SK-MEL-5 (cell line): ENCODE data around the gene MTARC1. TPM values are rescaled to one million over a fixed set of nuclear protein-coding genes. Genes with fewer than 3 reads are reported as not detected.

Experiments used
- DNase-seq: peaks from one replicate; pipeline ENCODE4 v3.0.0-alpha.2; 2016; ENCODE audit warnings: low read depth, low spot score
- in situ Hi-C: cut with HindIII; loops from 2 replicates; pipeline ENCODE4 v1.10.0; 2016; ENCODE audit warnings: low sequenced_read_pairs, high pct_unique_total_duplicates, low pct_unique_long_range_greater_than_20kb
- total RNA-seq: library from RNA; depleted of rRNA; stranded (reverse); fragments of >200 nt; shearing (Covaris generic); gene quantifications from 2 replicates; pipeline ENCODE4 v1.2.3, GENCODE V29; 2014

The MTARC1 gene
- total RNA-seq, 1 experiment from 2014 or later = 1.6 TPM

DNA sequence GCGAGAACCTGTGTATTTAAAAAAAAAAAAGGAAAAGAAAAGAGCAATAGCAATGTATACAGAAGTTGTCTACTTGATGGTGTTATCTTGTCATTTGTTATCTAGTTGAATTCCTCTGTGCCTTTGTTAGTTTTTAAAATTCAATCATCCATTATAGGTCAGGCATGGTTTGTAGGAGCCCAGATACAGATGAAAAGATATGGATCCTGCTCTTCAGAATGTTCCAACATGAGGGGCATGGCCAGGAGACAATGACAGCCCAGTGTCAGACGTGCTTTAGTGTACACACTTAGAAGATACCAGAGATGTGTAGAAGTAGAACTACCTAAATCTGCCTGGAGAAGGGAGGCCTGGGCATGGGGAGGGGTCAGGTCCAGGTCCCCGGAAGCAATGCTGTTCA lies 22.0 kb upstream of the MTARC1 start:
- in situ Hi-C loops = no loop called here
- no peak for DNase-seq

DNA sequence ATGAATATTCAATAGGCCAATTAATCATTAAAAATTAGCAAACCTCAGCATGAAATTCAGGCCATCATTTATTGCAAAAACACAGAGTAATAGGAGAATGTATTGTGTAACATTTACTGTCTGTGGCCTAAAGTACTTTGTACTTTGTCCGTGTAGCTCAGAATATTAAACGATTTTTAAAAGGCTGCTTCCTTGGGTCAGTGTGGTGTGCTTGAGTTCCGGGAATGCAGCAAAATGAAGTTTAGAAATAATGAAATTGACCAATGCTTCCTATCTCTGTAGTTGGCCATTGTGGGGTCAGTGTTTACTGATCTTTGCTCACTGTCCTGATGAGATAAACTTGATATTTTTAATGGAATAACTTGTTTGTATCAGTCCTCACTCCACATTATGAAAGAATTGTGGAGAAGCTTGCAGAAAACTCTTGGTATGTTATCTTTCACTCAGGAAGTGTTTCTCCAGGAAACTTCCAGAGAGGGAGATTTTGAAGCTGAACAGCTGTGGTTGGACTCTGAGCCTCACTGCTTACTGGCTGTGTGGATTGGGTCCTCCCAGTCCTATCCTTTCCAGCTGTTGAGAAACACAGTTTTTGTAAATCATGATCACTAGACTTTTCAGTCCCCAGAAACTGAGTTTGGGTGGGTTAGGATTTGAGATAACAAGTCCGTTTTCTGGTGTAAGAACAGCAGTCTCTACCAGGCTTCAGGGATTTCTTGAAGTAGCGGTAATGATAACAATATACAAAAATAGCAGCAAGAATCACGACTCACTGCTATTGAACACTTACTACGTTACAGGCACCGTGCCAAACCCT lies 19.2 kb upstream of the MTARC1 start:
- no peak for DNase-seq
- in situ Hi-C loops = no loop called here

DNA sequence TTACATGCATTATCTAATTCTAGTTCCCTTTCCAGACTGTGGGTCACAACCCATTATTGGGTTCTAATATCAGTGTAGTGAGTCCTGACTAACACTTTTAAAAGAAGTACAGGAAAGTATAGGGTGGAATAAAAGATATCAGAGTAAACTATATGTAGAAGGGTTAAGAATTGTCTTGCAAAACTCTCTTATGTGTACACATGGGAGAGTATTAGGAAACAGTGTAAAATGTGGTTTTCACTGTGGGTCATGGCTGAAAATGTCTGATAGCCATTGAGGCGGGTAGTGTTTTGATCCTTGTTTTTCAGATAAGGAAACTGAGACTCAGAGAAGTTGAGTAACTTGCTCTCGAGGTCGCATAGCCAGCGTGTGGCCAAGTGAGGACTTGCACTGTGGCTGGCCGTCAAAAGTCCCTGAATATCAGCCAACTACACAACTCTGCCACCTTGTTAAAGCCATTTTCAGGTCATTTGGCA lies 18.5 kb upstream of the MTARC1 start:
- DNase-seq = no peak
- in situ Hi-C loops = no loop called here

DNA sequence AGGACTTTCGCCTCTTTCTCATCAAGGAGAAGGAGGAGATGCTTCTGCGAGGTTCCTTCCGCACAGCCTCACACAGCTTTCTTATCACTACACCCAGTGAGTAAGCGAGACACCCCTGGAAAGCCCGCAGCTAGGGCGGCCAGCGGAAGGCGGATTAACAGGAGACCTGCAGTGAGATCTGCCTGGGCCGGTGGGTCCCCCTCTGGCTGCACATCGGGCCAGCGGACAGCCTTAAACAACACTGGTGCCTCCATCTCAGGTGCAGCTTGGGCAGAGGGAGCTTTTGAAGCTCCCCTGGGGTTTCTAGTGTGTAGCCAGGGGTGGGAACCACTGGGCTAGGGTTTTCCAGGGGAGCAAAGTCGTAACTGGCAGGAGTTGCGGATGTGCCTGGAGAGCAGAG lies 17.5 kb upstream of the MTARC1 start:
- no peak for DNase-seq
- in situ Hi-C loops = no loop called here

DNA sequence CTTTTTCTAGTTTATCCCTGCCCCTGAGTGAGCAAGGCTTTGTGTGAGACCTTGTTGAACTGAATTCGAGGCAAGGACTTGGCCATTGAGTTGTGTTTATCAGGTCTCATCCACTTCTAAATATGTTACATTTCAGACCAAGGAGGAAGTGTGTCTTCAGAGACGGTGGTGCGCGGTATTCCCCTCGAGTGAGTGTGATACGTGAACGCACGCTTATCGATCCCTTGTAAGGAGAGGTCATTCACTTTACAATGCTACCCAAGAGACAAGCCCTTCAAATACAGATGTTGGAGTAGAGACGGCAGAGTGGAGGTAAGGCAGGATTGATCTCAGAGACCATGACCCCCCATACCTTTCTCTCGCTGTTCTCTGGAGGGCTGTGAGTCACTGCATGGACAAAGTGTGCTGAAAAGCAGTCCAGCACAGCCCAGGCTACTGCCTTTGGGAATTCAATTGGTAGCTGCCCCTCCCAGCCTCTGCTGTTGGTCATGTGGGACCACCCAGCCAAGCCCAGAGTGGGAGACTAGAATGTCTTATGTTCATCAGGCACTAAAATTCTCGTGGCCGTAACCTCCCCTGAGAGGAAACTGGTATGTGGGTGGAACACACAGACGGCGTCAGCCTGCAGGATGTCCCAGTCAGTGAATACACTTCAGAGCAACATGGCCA lies 16.3 kb upstream of the MTARC1 start:
- no peak for DNase-seq
- in situ Hi-C loops = no loop called here

DNA sequence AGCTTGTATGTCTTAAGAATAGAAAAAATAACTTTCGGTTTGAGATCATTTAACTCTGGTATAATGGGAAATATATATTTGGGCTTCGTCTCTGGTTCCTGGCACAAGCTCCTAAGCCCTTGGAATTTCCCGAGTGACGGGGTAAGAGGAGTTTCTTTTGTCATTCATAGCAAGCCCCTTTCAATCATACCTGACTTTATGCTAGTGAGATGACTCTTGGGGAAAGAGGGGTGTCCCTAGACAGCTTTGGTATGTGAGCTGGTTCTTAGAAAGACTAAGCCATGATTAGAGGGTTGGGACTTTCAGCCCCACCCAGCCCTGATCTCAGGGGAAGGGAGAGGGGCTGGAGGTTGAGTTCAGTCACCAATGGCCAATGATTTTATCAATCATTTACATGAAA lies 13.9 kb upstream of the MTARC1 start:
- in situ Hi-C loops = no loop called here
- DNase-seq = no peak

DNA sequence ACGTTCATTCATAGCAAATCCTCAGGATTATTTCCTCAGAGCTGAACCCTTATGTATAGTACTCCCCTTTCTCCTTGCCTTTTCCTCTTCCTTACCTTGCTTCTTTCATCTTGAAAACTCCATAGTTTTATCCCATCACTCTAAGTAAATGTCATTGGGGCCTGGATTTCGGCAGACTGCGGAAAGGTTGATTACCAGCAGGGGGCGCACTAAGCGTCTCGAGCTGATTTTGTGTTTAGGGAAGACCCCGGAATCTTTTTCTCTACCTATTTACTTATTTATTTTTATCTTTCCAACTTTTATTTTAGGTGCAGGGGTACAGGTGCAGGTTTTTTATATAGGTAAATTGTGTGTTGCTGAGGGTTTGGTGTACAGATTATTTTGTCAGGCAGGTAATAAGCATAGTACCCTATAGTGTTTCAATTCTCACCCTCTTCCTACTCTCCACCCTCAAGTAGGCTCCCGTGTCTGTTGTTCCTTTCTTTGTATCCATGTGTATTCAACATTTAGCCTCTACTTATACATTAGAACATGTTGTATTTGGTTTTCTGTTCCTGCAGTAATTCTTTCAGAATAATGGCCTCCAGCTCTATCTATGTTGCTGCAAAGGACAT lies 11.4 kb upstream of the MTARC1 start:
- in situ Hi-C loops = no loop called here
- DNase-seq = peak; percentile 58

DNA sequence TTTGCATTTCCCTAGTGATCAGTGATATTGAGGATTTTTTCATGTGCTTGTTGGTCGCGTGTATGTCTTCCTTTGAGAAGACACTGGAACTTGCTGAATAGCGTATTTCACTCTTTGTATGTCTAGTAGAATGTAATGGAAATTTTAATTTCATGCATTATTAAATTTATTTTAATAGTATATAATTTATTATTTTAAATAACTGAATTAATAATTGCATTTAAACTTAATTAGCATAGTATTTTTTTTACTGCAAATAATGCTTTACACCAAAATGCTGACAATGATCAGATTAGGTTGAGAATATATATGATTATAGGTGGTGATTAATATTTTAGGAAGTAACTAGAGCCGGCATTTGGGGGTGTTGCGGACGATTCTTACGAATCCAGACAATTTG lies 10.5 kb upstream of the MTARC1 start:
- in situ Hi-C loops = no loop called here
- DNase-seq = no peak

DNA sequence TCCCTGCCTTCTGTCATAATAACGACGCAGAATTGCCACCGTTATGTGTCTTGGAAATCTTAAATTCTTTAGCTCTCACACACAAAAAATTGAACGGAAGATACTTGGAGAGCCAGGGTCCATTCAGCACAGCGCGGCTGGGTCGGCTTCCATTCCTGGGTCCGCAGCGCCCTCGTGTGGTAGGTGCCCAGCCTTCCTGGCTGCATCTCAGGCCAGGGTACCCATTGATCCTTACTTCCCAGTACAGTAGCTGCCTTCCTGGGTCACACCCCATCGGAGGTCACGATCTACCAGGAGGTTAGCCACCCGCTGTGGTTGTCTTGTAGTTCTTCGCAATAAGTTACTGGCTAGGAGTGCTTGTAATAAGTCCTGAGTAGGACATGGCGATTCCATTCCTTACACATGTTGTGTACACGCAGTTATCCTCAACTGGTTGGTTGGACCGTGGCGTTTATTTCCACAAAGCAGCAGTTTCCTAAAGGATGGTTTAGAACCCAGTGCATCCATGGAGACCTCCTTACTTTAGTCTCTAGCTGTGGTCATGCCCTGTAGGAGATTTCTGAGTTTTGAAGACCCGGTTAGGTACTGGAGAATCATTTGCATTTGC lies 9.9 kb upstream of the MTARC1 start:
- peak; percentile 76 for DNase-seq
- in situ Hi-C loops = no loop called here

DNA sequence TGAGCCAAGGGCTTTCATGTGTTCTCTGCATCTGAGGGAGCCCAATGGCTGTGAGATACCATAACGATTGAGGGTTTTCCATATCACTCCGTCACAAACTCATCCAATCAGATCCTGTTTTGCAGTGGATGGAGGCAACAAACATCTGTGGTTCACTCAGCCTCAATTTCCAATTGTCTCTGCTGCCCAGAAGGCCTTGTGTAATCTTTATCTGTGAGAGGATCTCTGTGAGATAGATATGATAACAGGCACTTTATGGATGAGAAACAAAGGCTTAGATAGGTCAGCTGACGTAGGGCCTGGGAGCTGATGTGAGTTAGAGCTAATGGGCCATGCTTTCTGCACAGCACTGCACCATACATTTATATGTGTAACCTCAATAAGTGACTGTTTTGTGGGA lies 3.3 kb upstream of the MTARC1 start:
- in situ Hi-C loops = no loop called here
- DNase-seq = no peak

DNA sequence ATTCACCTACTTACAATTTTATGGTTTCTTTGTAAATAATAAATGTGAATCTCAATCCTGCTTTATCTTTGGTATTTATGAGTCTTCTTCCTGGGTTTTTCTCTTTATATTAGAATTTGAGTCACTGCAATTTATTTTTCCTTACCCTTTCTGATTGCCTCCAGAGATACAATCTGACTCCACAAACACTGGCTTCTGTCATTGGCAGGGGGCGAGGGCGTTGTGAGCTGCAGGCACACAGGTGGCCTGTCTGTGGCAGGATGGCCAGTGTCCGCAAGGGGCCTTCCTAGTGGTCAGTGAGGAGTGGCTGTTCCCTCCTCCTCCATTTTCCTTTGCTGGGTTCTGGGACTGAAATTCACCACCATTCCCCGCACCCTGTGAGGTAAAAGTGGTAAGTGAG lies 2.0 kb upstream of the MTARC1 start:
- no peak for DNase-seq
- in situ Hi-C loops = no loop called here

DNA sequence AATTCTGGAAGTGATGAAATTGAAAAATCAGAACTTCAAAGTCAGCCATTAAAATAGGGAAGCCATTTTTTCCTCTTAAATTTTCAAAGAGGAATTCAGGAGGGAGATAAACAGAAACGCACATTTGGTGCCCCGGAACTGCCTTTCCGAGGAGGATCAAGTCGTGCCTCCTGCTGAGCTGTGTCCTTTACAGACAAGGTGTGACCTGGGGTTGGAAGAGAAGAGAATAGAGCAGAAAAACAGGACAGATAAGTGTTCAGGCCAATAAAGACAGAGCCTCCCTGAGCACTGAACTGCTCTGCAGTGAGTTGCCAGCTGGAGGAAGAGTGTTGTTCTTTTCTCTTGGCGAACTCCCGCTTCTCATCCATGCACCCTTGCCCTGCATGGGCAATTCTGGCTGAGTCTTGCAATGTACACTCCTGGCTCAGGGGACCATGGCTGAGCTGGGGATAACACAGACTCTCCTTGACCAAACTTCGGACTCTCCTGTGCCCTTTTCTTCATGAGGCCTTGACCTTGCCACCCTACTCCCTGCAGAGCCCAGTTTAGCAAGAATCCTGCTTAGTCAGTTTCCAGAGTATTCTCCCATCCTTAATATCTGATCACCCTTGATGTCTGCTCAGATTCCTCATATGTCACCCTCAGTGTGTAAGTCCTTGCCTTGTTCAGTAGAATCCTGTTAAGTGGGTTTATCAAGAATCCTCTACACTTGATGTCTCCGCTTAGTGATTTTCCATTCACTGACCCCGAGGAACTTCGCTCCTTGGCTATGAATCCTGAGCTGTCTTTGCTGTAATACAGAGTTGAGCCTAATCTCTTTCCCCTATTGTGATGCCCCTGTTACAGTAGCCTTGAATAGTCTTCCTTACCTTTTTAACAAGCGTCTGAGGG lies 1.3 kb upstream of the MTARC1 start:
- in situ Hi-C loops = no loop called here
- no peak for DNase-seq

DNA sequence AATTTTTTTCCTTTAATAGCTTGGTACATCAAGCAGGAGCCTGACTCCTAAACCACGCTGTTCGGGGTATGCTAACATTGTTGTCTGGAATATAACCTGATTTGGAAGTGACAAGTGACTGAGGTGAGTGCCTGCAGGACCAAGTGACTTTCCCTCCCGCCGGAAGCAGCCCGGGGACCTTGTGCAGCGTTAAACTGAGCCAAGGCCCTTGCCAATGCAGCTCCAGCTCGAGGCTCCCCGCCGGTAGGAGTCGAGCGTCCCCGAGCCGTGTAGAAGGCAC lies 716 bp upstream of the MTARC1 start:
- no peak for DNase-seq
- in situ Hi-C loops = no loop called here

DNA sequence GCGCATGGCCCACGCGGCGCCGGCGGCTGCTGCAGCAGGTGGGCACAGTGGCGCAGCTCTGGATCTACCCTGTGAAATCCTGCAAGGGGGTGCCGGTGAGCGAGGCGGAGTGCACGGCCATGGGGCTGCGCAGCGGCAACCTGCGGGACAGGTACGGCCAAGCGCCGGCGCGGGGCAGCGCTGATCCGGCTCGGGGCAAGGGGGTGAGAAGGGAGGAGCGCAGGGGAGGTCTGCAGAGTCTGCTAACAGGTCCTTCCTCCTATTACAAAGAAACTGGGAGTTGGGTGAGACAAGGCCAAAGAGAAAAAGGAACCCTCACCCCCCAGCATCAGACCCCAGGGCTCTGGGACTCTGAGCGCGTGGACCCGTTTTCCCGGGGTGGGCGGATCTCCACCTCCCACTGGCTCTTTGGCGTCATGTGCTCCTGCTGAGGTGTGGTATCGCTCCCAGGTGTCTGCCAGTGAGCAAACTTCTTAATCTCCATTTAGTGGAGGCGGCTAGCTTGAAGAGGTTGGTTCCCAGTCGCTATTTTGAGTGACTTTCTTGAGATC lies 431 bp downstream of the MTARC1 start:
- in situ Hi-C loops = no loop called here
- DNase-seq = no peak

DNA sequence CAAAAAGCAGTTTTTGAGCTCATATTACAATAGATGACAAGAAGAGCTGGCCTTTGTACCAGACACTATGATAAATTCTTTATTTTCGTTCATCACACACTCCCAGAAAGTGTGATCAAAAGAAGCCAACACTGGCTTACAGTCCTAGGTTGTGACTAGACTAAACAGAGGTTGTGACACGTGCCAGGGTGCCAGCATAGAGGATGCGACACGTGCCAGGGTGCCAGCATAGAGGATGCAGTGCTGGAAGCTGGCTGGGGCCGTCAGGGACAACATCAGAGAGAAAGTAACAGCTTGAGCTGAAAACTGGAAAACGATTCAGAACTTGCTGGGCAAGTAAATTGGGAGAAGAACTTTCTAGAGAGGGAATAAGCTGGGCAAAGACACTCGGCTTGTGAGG lies 2.2 kb downstream of the MTARC1 start:
- no peak for DNase-seq
- in situ Hi-C loops = no loop called here

DNA sequence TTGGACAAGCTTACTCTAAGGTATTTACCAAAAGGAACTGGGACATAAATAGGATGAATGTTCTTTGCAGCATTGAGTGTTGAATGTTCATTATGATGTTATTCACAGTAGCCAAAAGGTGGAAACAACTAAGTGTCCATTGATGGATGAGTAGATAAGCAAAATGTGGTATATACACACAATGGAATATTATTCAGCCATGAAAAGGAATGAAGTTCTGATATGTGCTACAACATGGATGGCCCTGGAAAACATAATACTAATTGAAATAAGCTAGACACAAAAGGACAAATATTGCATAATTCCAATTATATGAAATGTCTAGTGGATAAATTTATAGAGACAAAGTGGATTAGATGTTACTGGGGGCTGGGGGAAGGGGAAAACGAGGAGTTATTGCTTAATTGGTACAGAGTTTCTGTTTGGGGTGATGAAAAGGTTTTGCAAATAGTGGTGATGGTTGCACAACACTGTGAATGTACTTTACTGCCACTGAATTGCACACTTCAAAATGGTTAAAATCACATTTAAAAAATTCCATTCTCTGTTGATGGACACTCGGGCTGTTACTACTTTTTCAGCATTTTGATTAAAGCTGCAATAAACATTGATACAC lies 2.9 kb downstream of the MTARC1 start:
- in situ Hi-C loops = no loop called here
- no peak for DNase-seq

DNA sequence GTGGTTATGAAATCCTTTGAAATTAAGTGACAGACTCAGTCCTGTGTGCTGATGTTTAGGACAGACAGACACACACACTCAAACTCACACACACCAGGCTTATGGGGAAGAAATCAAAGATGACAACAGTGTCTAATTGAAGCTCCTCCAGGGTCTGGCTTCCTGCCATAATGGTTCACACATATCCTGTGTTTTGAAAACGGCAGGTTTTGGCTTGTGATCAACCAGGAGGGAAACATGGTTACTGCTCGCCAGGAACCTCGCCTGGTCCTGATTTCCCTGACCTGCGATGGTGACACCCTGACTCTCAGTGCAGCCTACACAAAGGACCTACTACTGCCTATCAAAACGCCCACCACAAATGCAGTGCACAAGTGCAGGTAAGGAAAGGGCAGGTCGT lies 4.6 kb downstream of the MTARC1 start:
- peak; percentile 32 for DNase-seq
- in situ Hi-C loops = no loop called here
